HepG2 (cell line): Measurements from ENCODE around the gene SDC1. TPM values are rescaled to one million over a fixed set of nuclear protein-coding genes. Genes with fewer than 3 reads are reported as not detected.

Source experiments
- CC2D1A ChIP-seq: sonication (generic); formaldehyde crosslinking; IDR thresholded peaks from 2 replicates; pipeline ENCODE4 v1.8.1; 2023; ENCODE audit warnings: mild to moderate bottlenecking, missing genetic modification reagents
- ETS1 ChIP-seq: sonication (generic); formaldehyde crosslinking; IDR thresholded peaks from 2 replicates; pipeline ENCODE4 v1.4.0; 2020; ENCODE audit warnings: missing genetic modification reagents
- HBP1 ChIP-seq: IDR thresholded peaks from 2 replicates; pipeline ENCODE4 v1.6.1; 2016; ENCODE audit warnings: low read depth, control low read depth
- HHEX ChIP-seq: IDR thresholded peaks from 2 replicates; pipeline ENCODE4 v1.6.1; 2016; ENCODE audit warnings: control low read depth
- HNF4A ChIP-seq: sonication (generic); formaldehyde crosslinking; IDR thresholded peaks from 2 replicates; pipeline ENCODE4 v1.4.0; 2020; ENCODE audit warnings: missing genetic modification reagents
- HNRNPLL ChIP-seq: fragments of 200-400 bp; formaldehyde crosslinking; IDR thresholded peaks from 2 replicates; pipeline ENCODE4 v1.6.1; 2017; ENCODE audit warnings: mild to moderate bottlenecking, low read depth, low read length; ENCODE audit not compliant: poor library complexity, severe bottlenecking
- NPAS2 ChIP-seq: sonication (generic); formaldehyde crosslinking; IDR thresholded peaks from 2 replicates; pipeline ENCODE4 v1.8.0; 2022; ENCODE audit warnings: mild to moderate bottlenecking, missing genetic modification reagents, borderline replicate concordance
- NR2C2 ChIP-seq: sonication (generic); formaldehyde crosslinking; IDR thresholded peaks from 2 replicates; pipeline ENCODE4 v1.4.0; 2020; ENCODE audit warnings: missing genetic modification reagents, mild to moderate bottlenecking, moderate library complexity, borderline replicate concordance
- PHF20 ChIP-seq: sonication (generic); formaldehyde crosslinking; IDR thresholded peaks from 2 replicates; pipeline ENCODE4 v1.5.0; 2020; ENCODE audit warnings: mild to moderate bottlenecking, missing genetic modification reagents
- RBAK ChIP-seq: sonication (generic); formaldehyde crosslinking; IDR thresholded peaks from 2 replicates; pipeline ENCODE4 v1.5.1; 2020; ENCODE audit warnings: mild to moderate bottlenecking, missing genetic modification reagents
- RNF2 ChIP-seq: fragments of 450-650 bp; conservative IDR thresholded peaks from 2 replicates; pipeline ENCODE4 v1.6.1; 2016; ENCODE audit warnings: low read depth
- THAP11 ChIP-seq: IDR thresholded peaks from 2 replicates; pipeline ENCODE4 v1.6.1; 2016; ENCODE audit warnings: missing biosample characterization, missing genetic modification reagents
- TSC22D2 ChIP-seq: sonication (generic); formaldehyde crosslinking; IDR thresholded peaks from 2 replicates; pipeline ENCODE4 v1.5.1; 2020; ENCODE audit warnings: missing genetic modification reagents, mild to moderate bottlenecking, borderline replicate concordance
- ZBTB3 ChIP-seq: sonication (generic); formaldehyde crosslinking; IDR thresholded peaks from 2 replicates; pipeline ENCODE4 v1.4.0; 2020; ENCODE audit warnings: low read depth, mild to moderate bottlenecking, moderate library complexity, missing genetic modification reagents, borderline replicate concordance
- ZFY ChIP-seq: sonication (generic); formaldehyde crosslinking; IDR thresholded peaks from 2 replicates; pipeline ENCODE4 v1.4.0; 2020; ENCODE audit warnings: missing genetic modification reagents
- ZNF136 ChIP-seq: sonication (generic); formaldehyde crosslinking; IDR thresholded peaks from 2 replicates; pipeline ENCODE4 v1.8.1; 2022; ENCODE audit warnings: low read depth, mild to moderate bottlenecking, moderate library complexity, missing genetic modification reagents
- ZNF335 ChIP-seq: sonication (generic); formaldehyde crosslinking; IDR thresholded peaks from 2 replicates; pipeline ENCODE4 v1.4.0; 2020; ENCODE audit warnings: missing genetic modification reagents
- ZNF501 ChIP-seq: sonication (generic); formaldehyde crosslinking; IDR thresholded peaks from 2 replicates; pipeline ENCODE4 v1.5.1; 2020; ENCODE audit warnings: mild to moderate bottlenecking, moderate library complexity, missing genetic modification reagents
- ZNF670 ChIP-seq: sonication (generic); formaldehyde crosslinking; IDR thresholded peaks from 2 replicates; pipeline ENCODE4 v1.8.0; 2022; ENCODE audit warnings: mild to moderate bottlenecking, missing genetic modification reagents, borderline replicate concordance
- ZNF704 ChIP-seq: sonication (generic); formaldehyde crosslinking; IDR thresholded peaks from 2 replicates; pipeline ENCODE4 v1.8.1; 2023; ENCODE audit warnings: mild to moderate bottlenecking, inconsistent platforms, moderate library complexity, missing genetic modification reagents, borderline replicate concordance
- polyA plus RNA-seq, 8 experiments: library from polyadenylated mRNA; depleted of rRNA in 3 of 8; stranded (reverse) in 7 of 8; unstranded in 1 of 8; fragments of >200 nt; fragmentation: Illumina TruSeq in 4 of 8; extraction: Trizol in 4 of 8; gene quantifications; 2 replicates each; pipeline versions ENCODE4 v1.2.1 to v1.2.3, GENCODE V29; 2011 to 2016; ENCODE audit warnings: low read depth in 4 of 8, missing spikeins in 1 of 8, mixed read lengths in 1 of 8; ENCODE audit not compliant: insufficient read depth in 1 of 8
- total RNA-seq, 5 experiments: library from RNA; depleted of rRNA; stranded (reverse); fragments of >200 nt; fragmentation: Illumina TruSeq; extraction: Trizol; gene quantifications; 2 replicates each; pipeline ENCODE4 v1.2.3, GENCODE V29; 2016; ENCODE audit warnings: low read depth in 1 of 5
- TF ChIP-seq, protein P1 (sequence below): sonication (generic); formaldehyde crosslinking; IDR thresholded peaks from 2 replicates; pipeline ENCODE4 v1.8.1; 2023; ENCODE audit warnings: mild to moderate bottlenecking, missing genetic modification reagents, borderline replicate concordance
- TF ChIP-seq, protein P2 (sequence below): sonication (generic); formaldehyde crosslinking; IDR thresholded peaks from 2 replicates; pipeline ENCODE4 v1.4.0; 2020; ENCODE audit warnings: missing genetic modification reagents, borderline replicate concordance

SDC1 gene
- total and polyA plus RNA-seq, 2 of the 13 experiments (the other 11 are each of a cell fraction or from before 2014, with no cell fraction given), result 108 to 119 TPM

GRCh38 chr2:20186078-20186854, 38.7 kb downstream of the SDC1 start (continued):
- TF ChIP-seq, protein P1, sequence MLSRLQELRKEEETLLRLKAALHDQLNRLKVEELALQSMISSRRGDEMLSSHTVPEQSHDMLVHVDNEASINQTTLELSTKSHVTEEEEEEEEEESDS (CRISPR knock-in tag), result 0 out of 2 replicates have a peak, but pooled peaks have one; percentile 74
- TF ChIP-seq ZNF670, result 0 out of 2 replicates have a peak, but pooled peaks have one; percentile 48
- TF ChIP-seq ZNF501, result no peak
- no peak for TF ChIP-seq HHEX (CRISPR knock-in tag)
- 0 out of 2 replicates have a peak, but pooled peaks have one; percentile 69 for TF ChIP-seq TSC22D2
- TF ChIP-seq HNRNPLL, result no peak
- no peak for TF ChIP-seq ETS1
- 0 out of 2 replicates have a peak, but pooled peaks have one; percentile 70 for TF ChIP-seq ZNF335 (CRISPR knock-in tag)
- TF ChIP-seq THAP11 (CRISPR knock-in tag), result peak; percentile 61
- TF ChIP-seq, protein P2, sequence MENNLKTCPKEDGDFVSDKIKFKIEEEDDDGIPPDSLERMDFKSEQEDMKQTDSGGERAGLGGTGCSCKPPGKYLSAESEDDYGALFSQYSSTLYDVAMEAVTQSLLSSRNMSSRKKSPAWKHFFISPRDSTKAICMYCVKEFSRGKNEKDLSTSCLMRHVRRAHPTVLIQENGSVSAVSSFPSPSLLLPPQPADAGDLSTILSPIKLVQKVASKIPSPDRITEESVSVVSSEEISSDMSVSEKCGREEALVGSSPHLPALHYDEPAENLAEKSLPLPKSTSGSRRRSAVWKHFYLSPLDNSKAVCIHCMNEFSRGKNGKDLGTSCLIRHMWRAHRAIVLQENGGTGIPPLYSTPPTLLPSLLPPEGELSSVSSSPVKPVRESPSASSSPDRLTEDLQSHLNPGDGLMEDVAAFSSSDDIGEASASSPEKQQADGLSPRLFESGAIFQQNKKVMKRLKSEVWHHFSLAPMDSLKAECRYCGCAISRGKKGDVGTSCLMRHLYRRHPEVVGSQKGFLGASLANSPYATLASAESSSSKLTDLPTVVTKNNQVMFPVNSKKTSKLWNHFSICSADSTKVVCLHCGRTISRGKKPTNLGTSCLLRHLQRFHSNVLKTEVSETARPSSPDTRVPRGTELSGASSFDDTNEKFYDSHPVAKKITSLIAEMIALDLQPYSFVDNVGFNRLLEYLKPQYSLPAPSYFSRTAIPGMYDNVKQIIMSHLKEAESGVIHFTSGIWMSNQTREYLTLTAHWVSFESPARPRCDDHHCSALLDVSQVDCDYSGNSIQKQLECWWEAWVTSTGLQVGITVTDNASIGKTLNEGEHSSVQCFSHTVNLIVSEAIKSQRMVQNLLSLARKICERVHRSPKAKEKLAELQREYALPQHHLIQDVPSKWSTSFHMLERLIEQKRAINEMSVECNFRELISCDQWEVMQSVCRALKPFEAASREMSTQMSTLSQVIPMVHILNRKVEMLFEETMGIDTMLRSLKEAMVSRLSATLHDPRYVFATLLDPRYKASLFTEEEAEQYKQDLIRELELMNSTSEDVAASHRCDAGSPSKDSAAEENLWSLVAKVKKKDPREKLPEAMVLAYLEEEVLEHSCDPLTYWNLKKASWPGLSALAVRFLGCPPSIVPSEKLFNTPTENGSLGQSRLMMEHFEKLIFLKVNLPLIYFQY (CRISPR knock-in tag), result no peak
- TF ChIP-seq PHF20, result peak; percentile 91
- TF ChIP-seq CC2D1A (CRISPR knock-in tag), result no peak
- no peak for TF ChIP-seq ZNF704
- no peak for TF ChIP-seq NPAS2 (CRISPR knock-in tag)
- 0 out of 2 replicates have a peak, but pooled peaks have one; percentile 19 for TF ChIP-seq RNF2
- no peak for TF ChIP-seq RBAK (CRISPR knock-in tag)
- no peak for TF ChIP-seq NR2C2 (CRISPR knock-in tag)
- peak; percentile 6; the same call in 1 of the 2 replicates for TF ChIP-seq HNF4A (CRISPR knock-in tag)
- no peak for TF ChIP-seq HBP1 (CRISPR knock-in tag)
- no peak for TF ChIP-seq ZNF136 (CRISPR knock-in tag)
- peak; percentile 72 for TF ChIP-seq ZFY (CRISPR knock-in tag)
- TF ChIP-seq ZBTB3, result no peak
